HEK293 (cell line): Measurements from ENCODE around the gene CDHR5.
A peak's percentile ranks its signal among the peaks of the same experiment; 100 is the strongest.

Experiments used
- CTCF ChIA-PET: fragments of 350-600 bp; formaldehyde crosslinking; extraction: SDS; loops from one replicate; lab custom pipeline; 2021; ENCODE audit warnings: antibody characterized with exemption; lab: Yijun Ruan, JAX
- POLR2A ChIA-PET: fragments of 300-600 bp; formaldehyde crosslinking; extraction: SDS; loops from one replicate; lab custom pipeline; 2020; ENCODE audit warnings: antibody characterized with exemption, inconsistent platforms; lab: Yijun Ruan, JAX
- H3K27ac ChIP-seq: fragments of 200-500 bp; sonication (Bioruptor generic); 2 replicates; pipeline ENCODE4 v1.5.1; 2014; ENCODE audit warnings: low read depth, low read length, control low read depth, inconsistent platforms; ENCODE audit errors: extremely low read depth
- H3K36me3 ChIP-seq, 2 experiments: fragments of 200-500 bp in 1 of 2; sonication (Bioruptor generic) in 1 of 2; 1 replicate in 1 of 2; 2 replicates in 1 of 2; pipeline ENCODE4 v1.5.1; 2014 to 2017; ENCODE audit warnings: inconsistent platforms in 2 of 2, low read length in 2 of 2; ENCODE audit not compliant: control insufficient read depth in 2 of 2, insufficient read depth in 1 of 2
- H3K4me1 ChIP-seq: fragments of 200-500 bp; sonication (Bioruptor generic); 2 replicates; pipeline ENCODE4 v1.5.1; 2014; ENCODE audit warnings: mild to moderate bottlenecking, low read length, inconsistent platforms; ENCODE audit not compliant: control insufficient read depth, insufficient read depth
- H3K4me3 ChIP-seq: 2 replicates; pipeline ENCODE4 v1.5.1; 2011; ENCODE audit warnings: low read depth, mild to moderate bottlenecking, control low read depth, low read length, moderate library complexity
- H3K9me3 ChIP-seq: fragments of 200-500 bp; sonication (Bioruptor generic); 2 replicates; pipeline ENCODE4 v1.5.1; 2014; ENCODE audit warnings: low read depth, low read length, inconsistent platforms; ENCODE audit not compliant: control insufficient read depth, insufficient read depth
- KLF7 ChIP-seq: fragments of 450-650 bp; formaldehyde crosslinking; IDR thresholded peaks from 2 replicates; pipeline ENCODE4 v1.5.1; 2016; ENCODE audit warnings: missing biosample characterization, missing genetic modification characterization, borderline replicate concordance
- MZF1 ChIP-seq: fragments of 450-650 bp; formaldehyde crosslinking; IDR thresholded peaks from 2 replicates; pipeline ENCODE4 v1.5.1; 2017; ENCODE audit warnings: missing biosample characterization, missing genetic modification characterization, borderline replicate concordance
- SALL2 ChIP-seq: fragments of 450-650 bp; formaldehyde crosslinking; IDR thresholded peaks from 2 replicates; pipeline ENCODE4 v1.5.0; 2017; ENCODE audit warnings: missing biosample characterization, mild to moderate bottlenecking, missing genetic modification characterization, borderline replicate concordance
- TRIM28 ChIP-seq: IDR thresholded peaks from 2 replicates; pipeline ENCODE4 v1.6.1; 2011; ENCODE audit warnings: low read length, control low read depth, borderline replicate concordance
- YY1 ChIP-seq: fragments of 450-650 bp; formaldehyde crosslinking; IDR thresholded peaks from 2 replicates; pipeline ENCODE4 v1.5.1; 2018; ENCODE audit warnings: missing biosample characterization, missing genetic modification characterization
- ZFHX2 ChIP-seq: fragments of 450-650 bp; formaldehyde crosslinking; conservative IDR thresholded peaks from 2 replicates; pipeline ENCODE4 v1.5.1; 2016; ENCODE audit warnings: missing biosample characterization, missing genetic modification characterization
- ZIC2 ChIP-seq: fragments of 450-650 bp; formaldehyde crosslinking; IDR thresholded peaks from 2 replicates; pipeline ENCODE4 v1.5.1; 2016; ENCODE audit warnings: missing biosample characterization, missing genetic modification characterization
- ZNF157 ChIP-seq: fragments of 450-650 bp; formaldehyde crosslinking; IDR thresholded peaks from 2 replicates; pipeline ENCODE4 v1.5.1; 2016; ENCODE audit warnings: missing biosample characterization, missing genetic modification characterization
- ZNF214 ChIP-seq: fragments of 450-650 bp; formaldehyde crosslinking; IDR thresholded peaks from 2 replicates; pipeline ENCODE4 v1.5.1; 2017; ENCODE audit warnings: missing biosample characterization, mild to moderate bottlenecking, missing genetic modification characterization, borderline replicate concordance
- ZNF292 ChIP-seq: fragments of 450-650 bp; formaldehyde crosslinking; IDR thresholded peaks from 2 replicates; pipeline ENCODE4 v1.5.1; 2016; ENCODE audit warnings: low read depth, missing biosample characterization, missing genetic modification characterization, borderline replicate concordance
- ZNF354C ChIP-seq: fragments of 450-650 bp; formaldehyde crosslinking; IDR thresholded peaks from 2 replicates; pipeline ENCODE4 v1.5.1; 2016; ENCODE audit warnings: missing biosample characterization, missing genetic modification characterization, low read depth, borderline replicate concordance
- ZNF404 ChIP-seq: fragments of 450-650 bp; formaldehyde crosslinking; IDR thresholded peaks from 2 replicates; pipeline ENCODE4 v1.5.1; 2017; ENCODE audit warnings: missing biosample characterization, missing genetic modification characterization
- ZNF416 ChIP-seq: fragments of 450-650 bp; formaldehyde crosslinking; IDR thresholded peaks from 2 replicates; pipeline ENCODE4 v1.5.1; 2016; ENCODE audit warnings: missing biosample characterization, missing genetic modification characterization
- ZNF555 ChIP-seq: fragments of 450-650 bp; formaldehyde crosslinking; conservative IDR thresholded peaks from 2 replicates; pipeline ENCODE4 v1.5.1; 2017; ENCODE audit warnings: missing biosample characterization, mild to moderate bottlenecking, missing genetic modification characterization, inconsistent platforms
- ZNF600 ChIP-seq: fragments of 450-650 bp; formaldehyde crosslinking; IDR thresholded peaks from 2 replicates; pipeline ENCODE4 v1.5.1; 2016; ENCODE audit warnings: missing biosample characterization, missing genetic modification characterization
- ZNF629 ChIP-seq: fragments of 450-650 bp; formaldehyde crosslinking; IDR thresholded peaks from 2 replicates; pipeline ENCODE4 v1.5.1; 2017; ENCODE audit warnings: missing biosample characterization, missing genetic modification characterization
- ZNF654 ChIP-seq: fragments of 450-650 bp; formaldehyde crosslinking; IDR thresholded peaks from 2 replicates; pipeline ENCODE4 v1.5.1; 2016; ENCODE audit warnings: low read depth, missing biosample characterization, missing genetic modification characterization
- TF ChIP-seq, protein P1 (sequence below): fragments of 450-650 bp; formaldehyde crosslinking; IDR thresholded peaks from 2 replicates; pipeline ENCODE4 v1.5.1; 2017; ENCODE audit warnings: missing biosample characterization, mild to moderate bottlenecking, missing genetic modification characterization, moderate library complexity
- TF ChIP-seq, protein P2 (sequence below): fragments of 450-650 bp; formaldehyde crosslinking; IDR thresholded peaks from 2 replicates; pipeline ENCODE4 v1.5.1; 2016; ENCODE audit warnings: missing biosample characterization, missing genetic modification characterization
- TF ChIP-seq, protein P3 (sequence below): fragments of 450-650 bp; formaldehyde crosslinking; IDR thresholded peaks from 2 replicates; pipeline ENCODE4 v1.5.1; 2016; ENCODE audit warnings: missing biosample characterization, missing genetic modification characterization
- TF ChIP-seq, protein P4 (sequence below): fragments of 450-650 bp; formaldehyde crosslinking; IDR thresholded peaks from 2 replicates; pipeline ENCODE4 v1.5.1; 2016; ENCODE audit warnings: missing biosample characterization, missing genetic modification characterization
- TF ChIP-seq, protein P5 (sequence below): fragments of 450-650 bp; formaldehyde crosslinking; IDR thresholded peaks from 2 replicates; pipeline ENCODE4 v1.5.1; 2017; ENCODE audit warnings: missing biosample characterization, missing genetic modification characterization
- TF ChIP-seq, protein P6 (sequence below): fragments of 450-650 bp; formaldehyde crosslinking; IDR thresholded peaks from 2 replicates; pipeline ENCODE4 v1.5.1; 2016; ENCODE audit warnings: missing biosample characterization, missing genetic modification characterization

CDHR5 gene

DNA sequence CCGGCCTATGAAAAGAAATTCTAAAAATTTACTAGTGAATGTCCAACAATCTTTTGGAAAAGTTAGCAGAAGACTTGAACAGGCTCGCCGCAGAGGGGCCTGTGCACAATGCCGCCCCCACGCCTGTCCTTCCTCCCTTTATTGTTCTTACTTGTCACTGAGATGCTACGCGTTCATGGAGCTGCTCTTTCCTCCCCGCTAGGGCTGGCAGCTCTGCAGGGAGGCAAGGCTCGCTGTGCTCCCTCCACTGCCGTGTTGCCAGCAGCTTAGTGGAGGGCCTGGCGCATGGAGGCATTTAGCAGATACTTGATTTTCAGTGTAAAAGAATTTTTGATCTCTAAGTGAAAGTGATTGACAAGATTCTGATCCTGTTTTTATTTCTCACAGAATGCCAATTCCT is 33.8 kb downstream of the CDHR5 start:
- CTCF ChIA-PET: interaction anchor here (1.3 kb wide), 1 partner anchor 11 kb away, joined by 4 read pairs; no protein-coding TSS in a partner anchor
- no peak overlapping the region for H3K4me3 ChIP-seq
- TF ChIP-seq ZNF214: no peak
- no peak for TF ChIP-seq SALL2 (tag by site-specific recombination)
- TF ChIP-seq ZNF404: no peak
- TF ChIP-seq ZNF354C (tag by site-specific recombination): no peak
- TF ChIP-seq ZNF157 (tag by site-specific recombination): no peak
- TF ChIP-seq, protein P1, sequence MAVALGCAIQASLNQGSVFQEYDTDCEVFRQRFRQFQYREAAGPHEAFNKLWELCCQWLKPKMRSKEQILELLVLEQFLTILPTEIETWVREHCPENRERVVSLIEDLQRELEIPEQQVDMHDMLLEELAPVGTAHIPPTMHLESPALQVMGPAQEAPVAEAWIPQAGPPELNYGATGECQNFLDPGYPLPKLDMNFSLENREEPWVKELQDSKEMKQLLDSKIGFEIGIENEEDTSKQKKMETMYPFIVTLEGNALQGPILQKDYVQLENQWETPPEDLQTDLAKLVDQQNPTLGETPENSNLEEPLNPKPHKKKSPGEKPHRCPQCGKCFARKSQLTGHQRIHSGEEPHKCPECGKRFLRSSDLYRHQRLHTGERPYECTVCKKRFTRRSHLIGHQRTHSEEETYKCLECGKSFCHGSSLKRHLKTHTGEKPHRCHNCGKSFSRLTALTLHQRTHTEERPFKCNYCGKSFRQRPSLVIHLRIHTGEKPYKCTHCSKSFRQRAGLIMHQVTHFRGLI (tag by site-specific recombination): no peak
- H3K9me3 ChIP-seq: no peaks in the 10 kb centered on the region
- no peak overlapping the region for H3K27ac ChIP-seq
- no peaks in the 10 kb centered on the region for H3K4me1 ChIP-seq
- POLR2A ChIA-PET: no interaction called here
- H3K36me3 ChIP-seq: peaks cover 18 to 97% of the 10 kb centered on the region in 2 experiments; a peak in 2 of 3 replicates

DNA sequence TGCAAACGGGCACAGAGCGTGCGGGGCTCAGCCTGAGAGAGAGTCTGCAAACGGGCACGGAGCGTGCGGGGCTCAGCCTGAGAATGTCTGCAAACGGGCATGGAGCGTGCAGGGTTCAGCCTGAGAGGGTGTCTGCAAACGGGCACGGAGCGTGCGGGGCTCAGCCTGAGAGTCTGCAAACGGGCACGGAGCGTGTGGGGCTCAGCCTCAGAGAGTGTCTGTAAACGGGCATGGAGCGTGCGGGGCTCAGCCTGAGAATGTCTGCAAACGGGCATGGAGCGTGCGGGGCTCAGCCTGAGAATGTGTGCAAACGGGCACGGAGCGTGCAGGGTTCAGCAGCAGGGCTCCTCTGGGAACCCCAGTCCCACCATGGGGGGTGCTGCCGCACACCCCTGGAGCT is 35.0 kb downstream of the CDHR5 start:
- Histone ChIP-seq H3K36me3 (peaks cover 14 to 93% of the 10 kb centered on the region in 2 experiments; a peak in 2 of 3 replicates), H3K4me1 (no peaks in the 10 kb centered on the region), H3K4me3 (no peak overlapping the region)
- CTCF ChIA-PET: no interaction called here
- TF ChIP-seq, protein P2, sequence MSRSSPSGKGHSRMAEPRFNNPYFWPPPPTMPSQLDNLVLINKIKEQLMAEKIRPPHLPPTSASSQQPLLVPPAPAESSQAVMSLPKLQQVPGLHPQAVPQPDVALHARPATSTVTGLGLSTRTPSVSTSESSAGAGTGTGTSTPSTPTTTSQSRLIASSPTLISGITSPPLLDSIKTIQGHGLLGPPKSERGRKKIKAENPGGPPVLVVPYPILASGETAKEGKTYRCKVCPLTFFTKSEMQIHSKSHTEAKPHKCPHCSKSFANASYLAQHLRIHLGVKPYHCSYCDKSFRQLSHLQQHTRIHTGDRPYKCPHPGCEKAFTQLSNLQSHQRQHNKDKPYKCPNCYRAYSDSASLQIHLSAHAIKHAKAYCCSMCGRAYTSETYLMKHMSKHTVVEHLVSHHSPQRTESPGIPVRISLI (tag by site-specific recombination): no peak
- TF ChIP-seq, protein P3, sequence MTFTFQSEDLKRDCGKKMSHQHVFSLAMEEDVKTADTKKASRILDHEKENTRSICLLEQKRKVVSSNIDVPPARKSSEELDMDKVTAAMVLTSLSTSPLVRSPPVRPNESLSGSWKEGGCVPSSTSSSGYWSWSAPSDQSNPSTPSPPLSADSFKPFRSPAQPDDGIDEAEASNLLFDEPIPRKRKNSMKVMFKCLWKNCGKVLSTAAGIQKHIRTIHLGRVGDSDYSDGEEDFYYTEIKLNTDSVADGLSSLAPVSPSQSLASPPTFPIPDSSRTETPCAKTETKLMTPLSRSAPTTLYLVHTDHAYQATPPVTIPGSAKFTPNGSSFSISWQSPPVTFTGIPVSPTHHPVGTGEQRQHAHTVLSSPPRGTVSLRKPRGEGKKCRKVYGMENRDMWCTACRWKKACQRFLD (tag by site-specific recombination): no peak
- TF ChIP-seq ZFHX2 (tag by site-specific recombination) (no peak), YY1 (no peak)
- TF ChIP-seq, protein P4, sequence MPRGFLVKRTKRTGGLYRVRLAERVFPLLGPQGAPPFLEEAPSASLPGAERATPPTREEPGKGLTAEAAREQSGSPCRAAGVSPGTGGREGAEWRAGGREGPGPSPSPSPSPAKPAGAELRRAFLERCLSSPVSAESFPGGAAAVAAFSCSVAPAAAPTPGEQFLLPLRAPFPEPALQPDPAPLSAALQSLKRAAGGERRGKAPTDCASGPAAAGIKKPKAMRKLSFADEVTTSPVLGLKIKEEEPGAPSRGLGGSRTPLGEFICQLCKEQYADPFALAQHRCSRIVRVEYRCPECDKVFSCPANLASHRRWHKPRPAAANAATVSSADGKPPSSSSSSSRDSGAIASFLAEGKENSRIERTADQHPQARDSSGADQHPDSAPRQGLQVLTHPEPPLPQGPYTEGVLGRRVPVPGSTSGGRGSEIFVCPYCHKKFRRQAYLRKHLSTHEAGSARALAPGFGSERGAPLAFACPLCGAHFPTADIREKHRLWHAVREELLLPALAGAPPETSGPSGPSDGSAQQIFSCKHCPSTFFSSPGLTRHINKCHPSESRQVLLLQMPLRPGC (tag by site-specific recombination): no peak
- TF ChIP-seq, all 188 proteins: peak for 0
- Histone ChIP-seq H3K9me3 (no peaks in the 10 kb centered on the region), H3K27ac (0 out of 2 replicates have a peak overlapping the region, but pooled peaks have one; percentile 5)
- POLR2A ChIA-PET: interaction anchor here (2.5 kb wide), 1 partner anchor 14 kb away, joined by 10 read pairs; the partner anchor contains the start of gene PHRF1

DNA sequence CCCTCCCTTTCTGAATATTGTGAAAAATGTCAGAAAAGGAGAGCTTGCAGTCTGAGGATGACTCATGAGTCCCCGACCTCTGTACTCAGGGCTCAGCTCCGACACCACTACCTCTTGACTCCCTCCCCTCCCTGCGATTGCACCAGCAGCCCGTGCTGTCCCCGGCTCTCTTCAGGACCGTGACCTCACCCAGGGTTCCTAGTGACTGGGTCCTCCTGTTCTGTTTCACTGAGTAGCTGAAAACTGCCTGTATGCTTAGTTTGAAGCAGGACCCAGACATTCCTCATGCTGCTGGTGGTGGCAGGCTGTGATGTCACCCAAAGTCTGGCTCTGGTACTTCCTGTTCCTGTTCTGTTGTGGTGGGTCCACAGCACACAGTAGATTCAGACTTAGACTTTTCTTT is 36.8 kb downstream of the CDHR5 start:
- CTCF ChIA-PET: interaction anchor here (0.7 kb wide), 2 partner anchors 11 to 52 kb away, joined by 3 to 4 read pairs; no protein-coding TSS in a partner anchor
- H3K4me3 ChIP-seq: no peak overlapping the region
- H3K27ac ChIP-seq: no peak overlapping the region
- H3K9me3 ChIP-seq: no peaks in the 10 kb centered on the region
- H3K36me3 ChIP-seq: peaks cover 18 to 91% of the 10 kb centered on the region in 2 experiments; a peak in 2 of 3 replicates
- POLR2A ChIA-PET: interaction anchor here (2.5 kb wide), 1 partner anchor 12 kb away, joined by 10 read pairs; the partner anchor contains the start of gene PHRF1
- no peaks in the 10 kb centered on the region for H3K4me1 ChIP-seq
- TF ChIP-seq ZNF629 (tag by site-specific recombination) (peak; percentile 43), ZNF600 (tag by site-specific recombination) (peak; percentile 81), ZNF555 (tag by site-specific recombination) (no peak), TRIM28 (no peak), ZNF654 (no peak), ZNF404 (no peak), ZIC2 (tag by site-specific recombination) (no peak), MZF1 (tag by site-specific recombination) (no peak), KLF7 (tag by site-specific recombination) (no peak), ZNF416 (tag by site-specific recombination) (no peak), ZNF292 (tag by site-specific recombination) (no peak)
- TF ChIP-seq, protein P5, sequence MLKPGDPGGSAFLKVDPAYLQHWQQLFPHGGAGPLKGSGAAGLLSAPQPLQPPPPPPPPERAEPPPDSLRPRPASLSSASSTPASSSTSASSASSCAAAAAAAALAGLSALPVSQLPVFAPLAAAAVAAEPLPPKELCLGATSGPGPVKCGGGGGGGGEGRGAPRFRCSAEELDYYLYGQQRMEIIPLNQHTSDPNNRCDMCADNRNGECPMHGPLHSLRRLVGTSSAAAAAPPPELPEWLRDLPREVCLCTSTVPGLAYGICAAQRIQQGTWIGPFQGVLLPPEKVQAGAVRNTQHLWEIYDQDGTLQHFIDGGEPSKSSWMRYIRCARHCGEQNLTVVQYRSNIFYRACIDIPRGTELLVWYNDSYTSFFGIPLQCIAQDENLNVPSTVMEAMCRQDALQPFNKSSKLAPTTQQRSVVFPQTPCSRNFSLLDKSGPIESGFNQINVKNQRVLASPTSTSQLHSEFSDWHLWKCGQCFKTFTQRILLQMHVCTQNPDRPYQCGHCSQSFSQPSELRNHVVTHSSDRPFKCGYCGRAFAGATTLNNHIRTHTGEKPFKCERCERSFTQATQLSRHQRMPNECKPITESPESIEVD: no peak
- TF ChIP-seq, protein P6, sequence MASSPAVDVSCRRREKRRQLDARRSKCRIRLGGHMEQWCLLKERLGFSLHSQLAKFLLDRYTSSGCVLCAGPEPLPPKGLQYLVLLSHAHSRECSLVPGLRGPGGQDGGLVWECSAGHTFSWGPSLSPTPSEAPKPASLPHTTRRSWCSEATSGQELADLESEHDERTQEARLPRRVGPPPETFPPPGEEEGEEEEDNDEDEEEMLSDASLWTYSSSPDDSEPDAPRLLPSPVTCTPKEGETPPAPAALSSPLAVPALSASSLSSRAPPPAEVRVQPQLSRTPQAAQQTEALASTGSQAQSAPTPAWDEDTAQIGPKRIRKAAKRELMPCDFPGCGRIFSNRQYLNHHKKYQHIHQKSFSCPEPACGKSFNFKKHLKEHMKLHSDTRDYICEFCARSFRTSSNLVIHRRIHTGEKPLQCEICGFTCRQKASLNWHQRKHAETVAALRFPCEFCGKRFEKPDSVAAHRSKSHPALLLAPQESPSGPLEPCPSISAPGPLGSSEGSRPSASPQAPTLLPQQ (tag by site-specific recombination): 0 out of 2 replicates have a peak, but pooled peaks have one; percentile 32
